ENCODE results near the gene ZSWIM4.

- TF ChIP-seq GATA3 (IDR thresholded peaks at IDR 0.05; ENCODE audit: low read depth, low read length) (no peak), GATA2 (IDR thresholded peaks at IDR 0.05; ENCODE audit: low read depth, low read length) (no peak)
These were observed 22.6 kb downstream of the ZSWIM4 start for GRCh38 chr19:13817615-13818371.
